Activated T-cell treated with anti-CD3 and anti-CD28 coated beads, Interleukin-2, amount 50 U/mL, for 1 hour (primary cell): ENCODE measurements around the gene INKA1.
A peak's percentile ranks its signal among the peaks of the same experiment; 100 is the strongest.
"Not testable (repeated sequence)": the region's sequence is repeated elsewhere in the genome, so short reads cannot be mapped to it uniquely, and the experiment has no call there.

Experiments
- DNase-seq: peaks from one replicate; pipeline ENCODE4 v3.0.0-alpha.2; 2020

INKA1 gene

GRCh38 chr3:49813497-49814174, 10.6 kb downstream of the INKA1 start, which contains the start of gene UBA7:
TSS of gene UBA7 (minus strand) at chr3:49813953. CDS start at chr3:49813787, 166 bp downstream.
- peak; percentile 45 for DNase-seq

GRCh38 chr3:49823131-49823530, 20.1 kb downstream of the INKA1 start:
- DNase-seq, result not testable (repeated sequence)

- no peak for DNase-seq
These were observed 23.0 kb downstream of the INKA1 start for GRCh38 chr3:49826016-49826415.

- no peak for DNase-seq
These were observed 28.3 kb downstream of the INKA1 start for GRCh38 chr3:49831341-49831740.

- DNase-seq, result peak; percentile 80
These were observed 36.2 kb downstream of the INKA1 start for GRCh38 chr3:49839193-49839809.

- no peak for DNase-seq
These were observed 37.3 kb downstream of the INKA1 start for GRCh38 chr3:49840388-49840787.

- no peak for DNase-seq
These were observed 38.1 kb downstream of the INKA1 start for GRCh38 chr3:49841126-49841696.

- DNase-seq, result no peak
These were observed 38.7 kb downstream of the INKA1 start for GRCh38 chr3:49841806-49842205.

- no peak for DNase-seq
These were observed 39.9 kb downstream of the INKA1 start for GRCh38 chr3:49842843-49843517.

- no peak for DNase-seq
These were observed 41.6 kb downstream of the INKA1 start for GRCh38 chr3:49844464-49845183.

GRCh38 chr3:49845694-49846093, 42.6 kb downstream of the INKA1 start:
- DNase-seq, result no peak
